HT-29 (cell line): ENCODE data around the gene CPS1. TPM values are rescaled to one million over a fixed set of nuclear protein-coding genes. Genes with fewer than 3 reads are reported as not detected.

ENCODE experiments used
- DNase-seq: peaks from one replicate; pipeline ENCODE4 v3.0.0-alpha.2; 2015; ENCODE audit warnings: low spot score
- total RNA-seq: library from RNA; depleted of rRNA; stranded (reverse); fragments of >200 nt; shearing (Covaris generic); gene quantifications from 2 replicates; pipeline ENCODE4 v1.2.3, GENCODE V29; 2014; rRNA removed

CPS1 gene
- total RNA-seq = not detected in 2 replicates

- DNase-seq = no peak
These were observed at the start of gene CPS1 for GRCh38 chr2:210556329-210556980. TSS of gene CPS1 (plus strand) at chr2:210556599. CDS start at chr2:210556734, 135 bp downstream.

GRCh38 chr2:210515911-210516310 is 40.5 kb upstream of the CPS1 start:
- DNase-seq = no peak

- no peak for DNase-seq
These were observed 39.1 kb upstream of the CPS1 start for GRCh38 chr2:210517264-210517663.

GRCh38 chr2:210519594-210519993 is 36.8 kb upstream of the CPS1 start:
- no peak for DNase-seq

- DNase-seq = no peak
These were observed 34.0 kb upstream of the CPS1 start for GRCh38 chr2:210522399-210522798.

GRCh38 chr2:210523650-210524289 is 32.6 kb upstream of the CPS1 start:
- DNase-seq = no peak

- no peak for DNase-seq
These were observed 31.9 kb upstream of the CPS1 start for GRCh38 chr2:210524533-210524932.

GRCh38 chr2:210527286-210527685 is 29.1 kb upstream of the CPS1 start:
- no peak for DNase-seq

GRCh38 chr2:210528716-210529115 is 27.7 kb upstream of the CPS1 start:
- DNase-seq = no peak

- no peak for DNase-seq
These were observed 25.3 kb upstream of the CPS1 start for GRCh38 chr2:210531050-210531449.

- no peak for DNase-seq
These were observed 24.9 kb upstream of the CPS1 start for GRCh38 chr2:210531482-210531881.

- no peak for DNase-seq
These were observed 23.0 kb upstream of the CPS1 start for GRCh38 chr2:210533389-210533788.

- no peak for DNase-seq
These were observed 21.5 kb upstream of the CPS1 start for GRCh38 chr2:210534879-210535278.

- no peak for DNase-seq
These were observed 19.3 kb upstream of the CPS1 start for GRCh38 chr2:210536973-210537650.

GRCh38 chr2:210539035-210539434 is 17.4 kb upstream of the CPS1 start:
- no peak for DNase-seq

GRCh38 chr2:210539578-210540416 is 16.6 kb upstream of the CPS1 start:
- no peak for DNase-seq

- DNase-seq = no peak
These were observed 15.9 kb upstream of the CPS1 start for GRCh38 chr2:210540471-210540870.

GRCh38 chr2:210540900-210541289 is 15.5 kb upstream of the CPS1 start:
- DNase-seq = no peak

- no peak for DNase-seq
These were observed 15.0 kb upstream of the CPS1 start for GRCh38 chr2:210541290-210541902.

GRCh38 chr2:210544007-210544590 is 12.3 kb upstream of the CPS1 start:
- DNase-seq = no peak

GRCh38 chr2:210544831-210545230 is 11.6 kb upstream of the CPS1 start:
- DNase-seq = no peak
